AG08396 (cell line): Measurements from ENCODE around the gene ITPK1.
A peak's percentile ranks its signal among the peaks of the same experiment; 100 is the strongest.

ENCODE experiments used
- DNase-seq: peaks from one replicate; pipeline ENCODE4 v3.0.0; 2012; ENCODE audit warnings: low spot score, mixed read lengths

The ITPK1 gene

DNA sequence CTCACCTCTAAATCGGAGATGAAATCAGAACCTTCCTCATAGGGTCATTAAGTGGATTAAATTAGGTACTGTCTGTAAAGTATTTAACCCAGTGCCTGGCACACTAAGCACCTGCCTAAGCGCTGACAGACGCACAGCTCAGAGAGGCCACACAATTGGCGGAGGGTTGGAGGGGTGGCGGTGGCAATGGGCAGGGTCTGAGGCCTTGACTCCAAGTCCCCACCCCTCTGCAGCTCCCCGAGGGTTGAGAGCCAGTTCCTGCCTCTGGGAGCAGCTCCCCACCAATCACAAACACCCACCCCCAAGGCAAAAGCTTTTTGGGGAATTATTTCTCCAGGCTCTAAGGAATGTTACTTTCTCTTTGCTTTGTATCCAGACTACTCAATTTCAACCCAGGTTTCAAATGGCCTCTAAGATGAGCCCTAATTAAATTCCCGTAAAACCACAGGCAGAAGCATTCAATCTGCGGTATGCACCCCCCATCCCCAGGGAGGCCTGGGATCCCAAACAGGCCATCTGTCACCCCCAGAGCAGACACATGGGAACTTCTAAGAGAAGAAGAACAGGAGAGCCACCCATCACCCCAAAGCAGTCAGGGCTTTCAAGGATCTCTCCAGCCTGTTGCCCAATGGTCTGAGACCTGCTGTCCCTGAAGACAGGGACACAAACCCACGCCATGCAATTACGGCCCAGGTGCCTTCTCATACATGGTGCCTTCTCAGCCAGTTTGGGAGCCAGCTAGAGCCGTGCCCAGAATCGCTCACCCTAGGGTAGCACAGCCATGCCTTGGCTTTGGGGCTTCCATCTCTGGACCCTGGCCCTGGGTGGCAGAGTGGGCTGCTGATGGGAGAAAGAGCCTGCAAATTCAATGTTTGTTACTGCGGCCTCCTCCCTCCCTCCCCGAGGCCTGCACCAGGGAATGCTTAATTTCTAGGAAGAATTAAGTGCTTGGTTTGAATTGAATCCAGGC is 126.7 kb downstream of the ITPK1 start:
- DNase-seq = no peak

DNA sequence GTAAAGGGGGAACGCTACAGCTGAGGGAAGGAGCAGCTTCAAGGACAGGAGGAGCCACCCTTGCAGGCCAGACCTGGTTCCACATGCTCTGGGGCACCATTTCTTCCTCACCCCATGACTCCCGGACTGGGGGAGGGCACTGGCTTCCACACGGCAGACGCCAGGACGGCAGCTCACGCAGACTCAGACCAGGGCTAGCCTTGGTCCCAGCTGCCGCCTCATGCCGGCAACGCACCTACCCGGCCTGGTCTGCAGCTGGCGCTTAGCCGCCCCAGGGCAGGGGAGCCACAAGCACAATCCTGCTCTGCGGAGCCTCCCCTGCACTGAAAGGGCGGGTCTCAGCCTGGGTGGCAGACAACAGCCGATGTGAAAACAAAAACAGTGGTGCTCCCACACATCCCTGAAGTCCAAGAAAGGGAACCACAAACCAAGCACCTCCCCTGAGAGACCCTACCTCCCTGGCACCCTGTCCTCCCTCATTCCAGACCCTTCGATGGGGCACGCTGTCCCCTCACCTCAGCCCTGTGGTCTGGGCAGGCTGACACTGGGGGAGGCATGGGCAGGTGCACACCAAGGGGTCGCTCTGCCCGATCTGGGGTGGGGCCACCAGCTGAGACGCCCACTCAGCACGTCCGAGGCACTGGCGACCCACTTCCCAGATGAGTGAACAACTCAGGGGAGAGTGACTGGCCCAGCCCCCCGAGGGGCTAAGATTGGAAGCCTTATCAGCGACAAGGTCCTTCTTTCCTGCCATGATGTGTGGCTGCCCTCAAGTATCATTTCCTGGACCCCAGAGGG is 127.8 kb downstream of the ITPK1 start:
- no peak for DNase-seq

DNA sequence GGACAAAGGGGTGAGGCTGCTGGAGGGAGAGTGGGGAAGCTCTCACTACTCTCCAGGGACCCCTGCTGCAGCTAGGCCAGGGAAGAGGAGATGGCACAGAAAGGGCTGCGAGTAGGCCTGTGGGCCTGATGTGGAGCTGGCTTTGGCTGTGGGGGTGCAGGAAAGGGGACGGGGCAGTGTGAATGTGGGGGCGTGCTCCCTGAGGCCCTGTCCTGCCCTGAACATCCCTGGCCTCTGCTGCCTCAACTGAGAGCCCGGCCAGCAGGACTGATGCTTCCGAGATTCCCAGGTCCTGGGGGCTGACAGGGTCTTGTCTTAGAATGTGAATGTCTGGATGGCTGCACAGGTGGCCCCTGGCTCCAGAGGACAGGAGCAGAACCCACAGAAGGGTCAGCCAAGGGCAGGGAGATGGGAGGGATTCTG is 128.6 kb downstream of the ITPK1 start:
- DNase-seq = no peak

DNA sequence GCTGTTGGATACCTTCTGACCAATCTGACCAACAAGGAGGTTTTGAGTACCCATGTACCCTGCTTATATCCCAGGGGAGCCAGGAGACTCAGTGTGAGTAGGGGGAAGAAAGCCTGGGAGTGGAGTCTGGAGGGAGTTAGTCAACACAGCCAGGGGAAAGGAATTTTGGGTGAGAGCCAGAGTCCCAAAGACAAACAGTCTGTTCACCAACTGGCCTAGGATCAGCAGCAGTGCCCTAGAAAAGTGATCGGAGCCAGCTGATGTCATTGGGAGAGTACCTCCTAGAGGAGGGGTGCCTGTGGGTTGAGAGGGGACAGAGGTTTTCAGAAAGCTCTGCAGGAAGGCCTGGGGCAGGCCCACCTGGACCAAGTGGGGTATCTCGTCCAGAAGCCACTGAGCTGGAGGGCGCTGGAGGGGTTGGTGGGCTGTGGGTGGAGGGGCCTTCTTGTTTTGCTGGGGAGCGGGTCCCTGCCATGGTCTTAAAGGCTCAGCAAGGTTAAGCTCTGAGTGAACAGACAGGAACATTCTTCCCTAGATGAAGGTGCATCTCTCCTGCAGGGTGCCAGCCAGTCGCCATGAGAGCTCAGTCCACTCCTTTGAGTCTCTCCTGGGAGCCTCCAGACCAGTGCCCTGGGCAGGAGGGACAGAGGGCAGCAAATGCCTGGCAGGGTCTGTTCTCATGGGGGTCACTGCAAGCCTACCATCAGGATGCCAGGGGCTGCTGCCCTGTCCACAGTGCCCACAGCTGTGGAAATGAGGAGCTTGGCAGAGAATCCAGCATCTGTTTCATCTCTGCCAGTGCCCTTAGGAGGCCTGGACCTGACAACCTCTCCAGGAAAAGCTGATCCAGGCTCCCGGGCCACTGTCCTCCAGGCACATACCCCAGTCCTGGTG is 129.2 kb downstream of the ITPK1 start:
- peak; percentile 79 for DNase-seq

DNA sequence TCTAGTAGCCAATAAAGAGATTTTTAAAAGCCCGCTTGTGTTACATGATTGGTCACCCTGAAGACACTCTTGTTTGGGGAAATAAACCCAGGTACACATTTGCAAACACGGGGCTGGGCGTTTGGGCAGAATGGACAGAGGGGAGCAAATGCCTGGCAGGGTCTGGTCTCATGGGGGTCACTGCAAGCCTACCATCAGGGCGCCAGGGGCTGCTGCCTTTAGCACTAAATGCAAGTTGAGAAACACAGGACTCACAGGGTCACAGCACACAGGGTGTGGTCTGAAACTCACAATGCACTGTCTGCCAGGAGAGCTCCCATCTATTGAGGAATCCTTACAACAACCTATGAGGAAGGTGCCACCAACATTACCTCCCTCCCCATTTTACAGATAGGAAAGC is 130.2 kb downstream of the ITPK1 start:
- DNase-seq = no peak

DNA sequence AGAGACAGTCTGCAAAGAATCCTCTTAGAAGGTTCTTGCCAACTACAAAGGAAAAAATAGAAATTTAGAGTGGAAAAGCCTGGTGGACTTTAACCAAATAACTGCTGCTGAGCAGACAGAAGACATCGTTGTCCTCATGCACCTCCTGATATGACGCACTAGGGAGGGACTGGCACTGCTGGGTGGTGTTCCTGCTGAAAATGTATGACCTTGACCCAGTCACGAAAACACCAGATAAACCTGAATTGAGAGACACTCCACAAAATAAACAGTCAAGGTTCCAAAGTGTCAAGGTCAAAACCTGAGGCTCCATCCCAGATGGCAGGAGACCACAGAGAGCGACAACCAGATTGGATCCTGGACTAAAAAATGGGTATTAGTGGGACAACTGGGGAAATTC is 130.8 kb downstream of the ITPK1 start:
- no peak for DNase-seq

DNA sequence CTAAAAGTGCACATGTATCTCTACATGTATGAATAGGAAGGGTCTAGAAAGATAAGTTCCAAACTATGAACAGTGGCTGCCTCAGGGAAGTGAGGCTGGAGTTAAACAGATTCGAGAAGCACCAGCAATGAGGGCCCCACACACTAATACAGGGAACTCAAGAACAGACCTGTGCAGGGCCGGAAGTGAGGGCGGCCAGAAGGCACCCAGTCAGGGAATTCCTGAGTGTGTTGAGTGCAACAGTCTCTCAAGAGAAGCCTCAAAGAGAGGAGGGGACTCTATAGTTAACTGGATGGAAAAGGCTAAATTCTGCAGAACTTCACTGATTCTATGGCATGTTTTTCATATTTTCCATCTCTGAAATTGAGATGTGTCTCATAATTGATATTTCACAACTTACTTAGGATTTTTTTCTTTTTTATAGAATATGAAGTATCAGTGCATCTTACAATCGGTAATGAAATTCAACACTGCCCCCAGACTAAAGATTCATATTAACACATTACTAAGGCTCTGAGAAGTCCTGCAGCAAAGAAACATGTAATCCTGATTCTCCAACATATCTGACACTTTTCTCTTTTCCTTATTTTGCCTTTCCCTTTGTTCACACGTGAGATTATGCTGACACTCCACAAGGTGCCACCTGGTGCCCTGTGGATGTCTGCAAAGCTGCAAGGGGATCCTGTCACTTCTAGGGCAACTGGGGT is 131.5 kb downstream of the ITPK1 start:
- DNase-seq = no peak

DNA sequence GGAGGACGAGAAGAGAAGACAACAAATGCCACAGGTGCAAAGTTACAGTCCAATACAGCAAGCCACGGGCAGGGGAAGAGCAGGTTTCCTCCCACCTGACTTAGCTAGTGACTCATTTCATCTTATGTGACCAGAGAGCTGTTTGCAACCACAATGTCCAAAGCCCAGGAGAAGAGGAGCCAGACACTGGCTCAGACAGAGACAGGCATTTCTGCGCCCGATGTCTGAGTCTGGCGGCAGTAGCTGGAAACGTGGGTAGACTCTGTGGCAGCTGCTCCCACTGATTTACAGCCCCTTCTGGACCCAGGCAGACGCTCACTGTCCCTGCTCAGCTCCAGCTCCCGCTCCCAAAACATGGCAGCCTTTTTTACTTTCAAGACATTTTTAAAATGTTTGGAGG is 132.8 kb downstream of the ITPK1 start:
- DNase-seq = no peak

DNA sequence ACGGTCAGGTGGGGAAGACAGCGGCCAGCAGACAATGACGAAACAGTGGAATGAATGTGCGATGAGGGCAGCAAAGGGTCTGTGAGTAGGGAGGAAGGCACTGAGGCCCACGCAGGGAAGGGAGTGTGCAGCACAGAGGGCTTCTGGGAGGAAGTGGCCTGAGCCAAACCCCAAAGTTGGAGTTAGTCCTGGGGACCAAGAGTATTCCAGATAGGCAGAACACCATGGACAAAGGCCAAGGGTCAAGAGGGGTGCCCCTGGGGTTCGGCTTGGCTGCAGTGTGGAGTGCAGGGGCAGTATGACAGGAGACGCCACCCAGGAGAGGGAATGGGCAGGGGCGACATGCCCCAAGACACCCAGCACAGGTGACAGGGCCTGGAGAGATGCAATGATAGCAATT is 134.0 kb downstream of the ITPK1 start:
- DNase-seq = no peak

DNA sequence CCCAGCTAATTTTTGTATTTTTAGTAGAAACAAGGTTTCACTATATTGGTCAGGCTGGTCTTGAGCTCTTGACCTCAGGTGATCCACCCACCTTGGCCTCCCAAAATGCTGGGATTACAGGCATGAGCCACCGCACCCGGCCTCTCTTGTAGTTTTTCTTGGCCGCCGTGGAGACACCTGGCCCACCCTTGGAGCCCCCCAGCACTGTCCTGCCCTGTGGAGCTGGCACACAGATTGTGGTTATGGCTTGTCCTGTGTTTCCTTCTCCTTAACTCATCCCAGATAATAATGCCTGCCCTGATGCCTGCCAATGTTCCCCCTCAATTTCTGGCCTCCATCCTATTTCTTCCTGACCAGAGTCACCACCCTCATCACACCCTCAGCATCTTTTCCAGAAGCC is 134.9 kb downstream of the ITPK1 start:
- DNase-seq = no peak

DNA sequence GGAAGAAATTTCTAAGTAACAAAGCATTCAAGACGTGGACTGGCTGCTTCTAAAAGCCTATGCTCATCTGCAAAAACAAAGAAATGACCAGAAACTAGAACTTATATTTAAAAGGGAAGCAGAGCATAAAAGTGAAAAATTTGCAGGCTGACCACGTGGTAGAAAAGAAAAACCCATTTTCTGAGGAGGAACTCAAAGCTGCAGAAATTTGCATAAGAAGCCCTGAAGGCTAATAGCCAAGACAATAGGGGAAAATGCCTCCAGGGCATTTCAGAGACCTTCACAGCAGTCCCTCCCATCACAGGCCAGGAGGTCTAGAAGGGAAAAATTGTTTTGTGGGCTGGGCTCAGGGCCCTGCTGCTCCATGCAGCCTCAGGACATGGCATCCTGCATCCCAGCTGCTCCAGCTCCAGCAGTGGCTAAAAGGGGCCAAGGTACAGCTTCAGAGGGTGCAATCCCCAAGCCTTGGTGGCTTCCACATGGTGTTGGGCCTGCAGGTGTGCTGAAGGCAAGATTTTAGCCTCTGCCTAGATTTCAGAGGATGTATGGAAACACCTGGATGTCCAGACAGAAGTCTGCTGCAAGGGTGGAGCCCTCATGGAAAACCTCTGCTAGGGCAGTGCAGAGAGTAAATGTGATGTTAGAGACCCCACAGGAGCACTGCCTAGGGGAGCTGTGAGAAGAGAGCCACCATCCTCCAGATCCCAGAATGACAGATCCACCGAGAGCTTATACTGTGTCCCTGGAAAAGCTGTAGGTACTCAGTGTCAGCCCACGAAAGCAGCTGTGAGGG is 137.3 kb downstream of the ITPK1 start:
- DNase-seq = no peak

DNA sequence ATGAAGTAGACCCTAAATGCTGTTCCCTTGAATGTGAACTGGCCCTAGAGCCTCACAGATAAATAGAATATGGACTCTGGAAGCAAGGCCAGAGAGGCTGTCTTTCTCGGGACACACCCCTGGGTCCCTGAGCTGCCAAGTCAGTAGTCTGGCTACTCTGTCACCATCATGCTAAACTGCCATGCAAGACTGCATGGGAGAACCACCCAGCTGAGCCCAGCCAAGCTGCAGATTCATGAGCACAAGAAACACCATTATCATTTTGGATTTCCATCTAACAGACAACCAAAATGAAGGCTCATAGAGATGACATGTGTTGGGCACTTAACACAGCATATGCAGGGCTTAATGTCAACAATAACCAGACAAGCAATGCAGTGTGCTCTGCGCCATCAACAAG is 139.5 kb downstream of the ITPK1 start:
- no peak for DNase-seq

DNA sequence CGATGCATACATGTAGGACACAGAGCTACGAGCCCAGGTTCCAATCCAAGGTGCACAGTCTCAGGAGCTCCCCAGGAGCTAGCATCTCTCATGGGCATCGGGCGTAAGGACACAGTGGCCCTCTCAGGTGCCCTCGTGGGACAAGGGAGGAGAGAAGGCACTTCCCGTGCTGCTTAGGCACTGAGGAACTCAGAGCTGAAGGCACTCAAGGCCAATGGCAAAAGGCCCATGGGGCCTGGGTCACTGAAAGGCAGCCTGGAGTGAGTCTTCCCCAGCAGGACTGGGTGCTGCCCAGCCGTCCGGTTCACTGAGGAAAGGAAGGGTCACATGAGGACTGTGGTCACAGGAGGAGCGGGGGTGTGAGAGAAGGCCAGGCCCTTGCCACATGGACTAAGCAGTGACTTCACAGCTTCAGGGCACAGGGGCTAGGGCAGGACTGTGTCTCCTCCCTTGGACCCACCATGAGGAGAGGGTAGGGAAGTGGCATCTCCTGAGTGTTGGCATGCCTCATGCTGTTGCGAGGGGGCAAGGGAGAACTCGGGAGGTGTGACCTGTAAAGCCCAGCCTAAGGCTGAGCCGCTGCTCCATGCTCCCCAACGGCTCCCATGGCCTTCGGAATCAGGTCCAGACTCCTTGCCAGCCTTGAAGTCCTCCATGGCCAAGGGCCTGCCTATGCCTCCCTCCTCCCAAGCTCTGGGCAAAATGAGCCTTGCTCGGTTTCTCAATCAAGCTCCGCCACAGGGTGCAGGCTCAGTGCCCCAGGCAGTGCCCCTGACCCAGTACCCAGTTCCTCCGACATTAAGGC is 141.0 kb downstream of the ITPK1 start:
- no peak for DNase-seq

DNA sequence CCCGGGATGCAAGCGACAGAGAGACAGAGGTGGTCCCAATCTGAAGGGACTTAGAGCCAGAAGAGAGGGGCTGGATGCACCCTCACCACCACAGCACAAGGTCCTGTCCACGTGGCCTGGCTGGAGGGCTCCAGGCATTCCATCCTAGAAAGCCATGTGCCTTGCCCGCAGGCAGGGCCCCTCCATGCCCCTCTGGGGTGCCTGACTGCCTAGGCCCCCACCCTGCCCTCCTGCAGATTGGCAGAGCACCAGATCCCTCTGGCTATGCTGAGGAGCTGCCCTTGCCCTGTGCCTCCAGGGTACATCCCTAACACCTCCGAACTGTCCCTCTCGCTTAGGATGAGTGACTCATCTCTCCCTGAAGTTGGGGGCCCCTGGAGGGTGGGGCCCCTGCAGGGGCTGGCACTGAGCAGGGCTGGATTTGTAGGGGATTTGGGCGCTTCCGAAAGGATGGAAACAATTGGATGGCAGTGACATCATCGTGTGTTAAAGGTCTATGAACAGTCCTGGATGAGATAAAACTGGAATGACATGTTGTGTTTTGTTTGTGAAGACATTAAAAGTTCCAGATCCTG is 141.8 kb downstream of the ITPK1 start:
- DNase-seq = no peak

DNA sequence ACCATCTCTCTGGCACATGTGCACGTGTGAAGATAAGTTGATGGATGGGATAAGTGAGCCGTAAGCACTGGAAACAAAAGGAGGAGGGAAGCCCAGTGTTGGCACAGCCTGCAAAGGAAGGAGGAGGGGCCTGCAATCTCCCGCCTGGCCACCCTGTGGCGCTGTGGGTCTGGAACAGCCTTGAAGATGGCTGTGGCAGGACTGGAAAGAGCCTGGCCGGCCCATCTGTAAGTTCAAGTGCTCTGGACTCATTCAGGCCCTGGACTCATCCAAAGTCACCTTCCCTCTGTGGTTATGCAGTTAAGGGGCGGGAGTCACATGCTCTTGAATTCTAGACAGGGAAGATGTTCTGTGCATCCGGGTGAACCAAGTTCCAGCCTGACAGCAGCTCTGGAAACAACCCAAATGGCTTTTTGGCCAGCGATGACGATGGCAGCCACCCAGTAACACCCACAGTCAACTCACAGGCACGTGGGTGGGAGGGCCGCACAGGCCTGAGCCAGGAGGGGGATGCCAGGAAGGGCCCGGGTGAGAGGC is 142.4 kb downstream of the ITPK1 start:
- DNase-seq = peak; percentile 78

DNA sequence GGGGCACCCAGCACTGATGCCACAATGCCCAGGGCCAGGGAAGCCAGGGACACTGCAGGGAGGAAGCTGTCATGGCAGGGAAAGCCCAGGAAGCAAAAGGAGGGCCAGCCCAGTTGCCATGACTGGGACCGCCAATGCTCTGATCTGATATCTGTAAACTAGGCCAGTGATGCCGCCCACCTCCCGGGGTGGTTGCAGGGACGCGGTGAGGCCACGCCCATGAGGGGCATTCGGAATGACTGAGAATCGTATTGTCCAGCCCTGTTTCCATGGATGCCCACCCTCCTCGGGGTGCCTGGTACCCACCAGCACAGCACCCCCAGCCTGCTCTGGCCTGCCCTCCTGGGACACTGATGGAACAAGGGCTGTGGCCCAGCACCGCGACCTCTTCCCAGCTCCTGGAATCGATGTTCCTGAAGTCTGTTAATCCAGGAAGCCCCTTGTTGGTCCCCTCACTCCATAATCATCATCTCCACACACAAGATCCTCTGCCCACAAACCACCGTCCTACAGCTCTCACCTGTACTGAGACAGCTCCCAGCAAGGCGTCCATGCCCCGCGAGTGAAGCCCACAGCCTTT is 144.0 kb downstream of the ITPK1 start:
- no peak for DNase-seq

DNA sequence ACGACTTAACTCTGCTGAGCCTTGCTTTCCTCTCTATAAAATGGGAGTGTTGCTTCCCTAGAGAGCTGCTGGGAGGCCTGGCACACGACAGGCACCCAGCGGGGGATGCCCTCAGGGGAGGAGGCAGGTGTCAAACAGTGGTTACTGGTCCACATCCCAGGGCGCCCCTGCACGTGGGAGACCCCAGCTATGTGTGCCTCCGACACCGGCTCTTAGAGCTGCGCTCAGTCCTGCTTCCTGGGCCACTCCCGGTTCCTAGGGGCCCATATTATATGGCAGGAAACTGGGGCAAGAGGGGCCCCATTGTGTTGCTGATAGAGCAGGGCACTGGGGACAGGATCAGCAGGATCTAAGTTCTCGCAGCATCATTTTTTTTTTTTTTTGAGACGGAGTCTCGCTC is 145.5 kb downstream of the ITPK1 start:
- DNase-seq = no peak

DNA sequence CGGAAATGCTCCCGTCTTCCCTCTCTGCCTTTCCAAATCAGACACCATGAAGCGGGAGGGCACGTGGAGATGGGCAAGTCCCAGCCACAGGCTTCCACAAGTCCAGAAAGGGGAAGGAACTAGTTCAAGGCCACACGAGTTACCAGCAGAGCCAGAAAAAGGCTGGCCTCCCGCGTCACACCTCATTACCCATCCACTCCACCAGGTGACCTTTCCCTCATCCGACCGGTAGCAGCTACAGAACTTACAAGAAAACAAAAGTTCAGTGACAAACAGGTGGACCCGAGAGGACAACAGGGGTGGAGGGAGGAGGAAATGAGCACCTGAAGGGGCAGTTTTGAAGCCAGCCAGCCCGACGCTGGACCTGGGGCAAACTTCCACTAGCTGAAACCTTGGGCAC is 145.9 kb downstream of the ITPK1 start:
- DNase-seq = no peak

DNA sequence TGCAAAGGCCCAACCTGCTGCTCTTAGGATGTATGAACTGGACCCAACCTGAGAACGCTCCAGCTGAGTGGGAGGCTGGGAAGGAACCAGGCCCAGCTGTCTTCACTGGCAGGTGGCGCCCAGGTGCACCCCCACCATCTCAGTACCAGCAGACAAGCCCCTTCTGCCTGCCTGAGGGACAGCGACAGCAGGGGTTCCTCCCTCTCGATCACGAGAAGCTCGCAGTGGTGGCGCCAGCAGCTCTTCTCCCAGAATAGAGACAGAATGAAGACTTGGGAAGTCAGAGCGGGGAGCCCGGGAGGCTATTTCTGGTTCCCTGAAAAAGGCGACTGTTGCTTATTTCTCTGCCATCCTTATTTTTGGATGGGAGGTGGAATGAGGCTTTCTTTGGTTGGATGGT is 146.3 kb downstream of the ITPK1 start:
- no peak for DNase-seq
